Loucy (cell line): Measurements from ENCODE around the gene ANKRD34B.

Experiments
- H2AFZ ChIP-seq: fragments of 200-600 bp; sonication (generic); 2 replicates; pipeline ENCODE4 v1.6.0; 2016; ENCODE audit warnings: antibody characterized with exemption, mild to moderate bottlenecking, low read length, moderate library complexity
- H3F3A ChIP-seq: fragments of 200-600 bp; 2 replicates; pipeline ENCODE4 v1.6.0; 2016; ENCODE audit warnings: antibody characterized with exemption, low read depth, mild to moderate bottlenecking
- H3K27me3 ChIP-seq: fragments of 200-600 bp; sonication (generic); 2 replicates; pipeline ENCODE4 v1.6.1; 2014; ENCODE audit warnings: low read length, mild to moderate bottlenecking; ENCODE audit not compliant: insufficient read depth, poor library complexity, severe bottlenecking
- H3K36me3 ChIP-seq: fragments of 200-600 bp; sonication (generic); 2 replicates; pipeline ENCODE4 v1.6.1; 2016; ENCODE audit warnings: low read length; ENCODE audit not compliant: insufficient read depth
- H3K4me1 ChIP-seq: fragments of 200-600 bp; sonication (generic); 2 replicates; pipeline ENCODE4 v1.5.1; 2014; ENCODE audit warnings: low read length, mild to moderate bottlenecking; ENCODE audit not compliant: insufficient read depth, poor library complexity, severe bottlenecking
- H3K4me2 ChIP-seq: fragments of 200-600 bp; sonication (generic); 2 replicates; pipeline ENCODE4 v1.6.0; 2014; ENCODE audit warnings: antibody characterized with exemption, low read length, low read depth, mild to moderate bottlenecking; ENCODE audit not compliant: poor library complexity, severe bottlenecking
- H3K4me3 ChIP-seq: fragments of 200-600 bp; sonication (generic); 2 replicates; pipeline ENCODE4 v1.5.1; 2014; ENCODE audit warnings: low read length, mild to moderate bottlenecking, mixed read lengths; ENCODE audit not compliant: poor library complexity, severe bottlenecking
- H3K79me2 ChIP-seq: fragments of 200-600 bp; sonication (generic); 2 replicates; pipeline ENCODE4 v1.6.1; 2014; ENCODE audit warnings: low read length; ENCODE audit not compliant: insufficient read depth
- H3K9ac ChIP-seq: fragments of 200-600 bp; sonication (generic); 2 replicates; pipeline ENCODE4 v1.6.0; 2014; ENCODE audit warnings: mild to moderate bottlenecking, low read depth, low read length, moderate library complexity; ENCODE audit not compliant: poor library complexity, severe bottlenecking
- H3K9me2 ChIP-seq: fragments of 200-600 bp; sonication (generic); replicated peaks from 2 replicates; pipeline ENCODE4 v1.6.1; 2016; ENCODE audit warnings: low read depth, low read length, mixed read lengths
- H3K9me3 ChIP-seq: fragments of 200-600 bp; sonication (generic); 2 replicates; pipeline ENCODE4 v1.6.1; 2014; ENCODE audit warnings: mild to moderate bottlenecking, antibody characterized with exemption, low read length, low read depth; ENCODE audit not compliant: insufficient read depth
- H4K20me1 ChIP-seq: fragments of 200-600 bp; sonication (generic); 2 replicates; pipeline ENCODE4 v1.6.0; 2014; ENCODE audit warnings: antibody characterized with exemption, low read length, mild to moderate bottlenecking; ENCODE audit not compliant: insufficient read depth, poor library complexity, severe bottlenecking
- EZH2phosphoT487 ChIP-seq: fragments of 200-600 bp; IDR thresholded peaks from 2 replicates; pipeline ENCODE4 v1.6.1; 2018; ENCODE audit warnings: antibody characterized with exemption, mild to moderate bottlenecking, moderate library complexity, borderline replicate concordance
- TF ChIP-seq, protein P1 (sequence below): fragments of 200-600 bp; sonication (generic); conservative IDR thresholded peaks from 2 replicates; pipeline ENCODE4 v1.5.1; 2014; ENCODE audit warnings: mild to moderate bottlenecking, antibody characterized with exemption, low read length

Gene ANKRD34B

DNA sequence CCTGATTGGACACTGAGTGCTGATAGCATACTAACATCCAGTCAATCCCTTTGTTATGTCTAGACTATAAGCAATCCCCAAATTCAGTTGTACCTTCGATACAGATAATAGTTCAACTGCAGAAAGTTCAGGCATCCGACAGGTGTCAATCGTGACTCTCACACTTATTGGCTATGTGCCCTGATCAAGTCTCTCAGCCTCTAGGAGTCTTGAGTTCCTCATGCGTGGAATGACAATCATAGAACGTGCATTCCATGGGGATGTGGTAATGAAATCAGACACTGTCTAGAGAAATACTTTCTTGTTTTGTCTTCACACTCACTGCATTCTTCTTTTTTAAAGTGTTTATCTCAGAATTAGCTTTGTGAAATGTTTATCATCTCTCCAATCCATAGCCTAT is 4.8 kb downstream of the ANKRD34B start:
- no peak overlapping the region for H3K9ac ChIP-seq
- no peaks in the 10 kb centered on the region for H4K20me1 ChIP-seq

DNA sequence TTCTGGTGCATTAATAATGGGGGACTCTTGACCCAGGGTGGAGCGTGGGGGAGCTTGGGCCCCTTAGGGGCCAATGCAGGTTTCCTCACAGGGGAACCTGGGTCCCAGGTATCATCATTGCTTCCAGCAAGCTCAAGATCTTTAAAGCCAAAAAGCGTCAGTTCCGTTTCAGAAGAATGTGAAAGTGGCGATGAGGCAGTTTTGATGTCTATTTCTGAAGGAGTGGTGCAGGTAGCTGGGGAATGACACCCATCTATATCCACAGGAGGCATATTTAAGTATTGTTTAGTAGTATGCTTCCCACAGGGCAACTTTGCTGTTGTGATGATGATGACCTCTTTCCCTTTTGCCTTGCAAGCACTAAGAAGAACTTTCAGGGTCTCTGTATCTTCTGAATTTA is 10.8 kb downstream of the ANKRD34B start:
- Histone ChIP-seq H3K9ac (no peak overlapping the region), H3K79me2 (no peaks in the 10 kb centered on the region), H3F3A (no peaks in the 10 kb centered on the region), H3K4me3 (no peak overlapping the region), H3K27me3 (no peaks in the 10 kb centered on the region), H3K4me2 (no peak overlapping the region), H3K4me1 (no peaks in the 10 kb centered on the region), H3K36me3 (no peaks in the 10 kb centered on the region), H3K9me2 (no peaks in the 10 kb centered on the region), H2AFZ (no peak overlapping the region), H4K20me1 (no peaks in the 10 kb centered on the region), H3K9me3 (no peaks in the 10 kb centered on the region)
- TF ChIP-seq, protein P1, sequence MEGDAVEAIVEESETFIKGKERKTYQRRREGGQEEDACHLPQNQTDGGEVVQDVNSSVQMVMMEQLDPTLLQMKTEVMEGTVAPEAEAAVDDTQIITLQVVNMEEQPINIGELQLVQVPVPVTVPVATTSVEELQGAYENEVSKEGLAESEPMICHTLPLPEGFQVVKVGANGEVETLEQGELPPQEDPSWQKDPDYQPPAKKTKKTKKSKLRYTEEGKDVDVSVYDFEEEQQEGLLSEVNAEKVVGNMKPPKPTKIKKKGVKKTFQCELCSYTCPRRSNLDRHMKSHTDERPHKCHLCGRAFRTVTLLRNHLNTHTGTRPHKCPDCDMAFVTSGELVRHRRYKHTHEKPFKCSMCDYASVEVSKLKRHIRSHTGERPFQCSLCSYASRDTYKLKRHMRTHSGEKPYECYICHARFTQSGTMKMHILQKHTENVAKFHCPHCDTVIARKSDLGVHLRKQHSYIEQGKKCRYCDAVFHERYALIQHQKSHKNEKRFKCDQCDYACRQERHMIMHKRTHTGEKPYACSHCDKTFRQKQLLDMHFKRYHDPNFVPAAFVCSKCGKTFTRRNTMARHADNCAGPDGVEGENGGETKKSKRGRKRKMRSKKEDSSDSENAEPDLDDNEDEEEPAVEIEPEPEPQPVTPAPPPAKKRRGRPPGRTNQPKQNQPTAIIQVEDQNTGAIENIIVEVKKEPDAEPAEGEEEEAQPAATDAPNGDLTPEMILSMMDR = no peak
- TF ChIP-seq EZH2phosphoT487 = no peak

More for the DNA sequence above, 4.8 kb downstream of the ANKRD34B start:
- no peak overlapping the region for H3K4me3 ChIP-seq
- no peaks in the 10 kb centered on the region for H3K79me2 ChIP-seq
- no peaks in the 10 kb centered on the region for H3K9me2 ChIP-seq
- H3K36me3 ChIP-seq = no peaks in the 10 kb centered on the region
- no peak overlapping the region for H2AFZ ChIP-seq
- H3K27me3 ChIP-seq = no peaks in the 10 kb centered on the region
- no peaks in the 10 kb centered on the region for H3K9me3 ChIP-seq
- TF ChIP-seq, protein P1 = no peak
- TF ChIP-seq EZH2phosphoT487 = no peak
- no peaks in the 10 kb centered on the region for H3F3A ChIP-seq
- no peak overlapping the region for H3K4me2 ChIP-seq
- no peaks in the 10 kb centered on the region for H3K4me1 ChIP-seq

DNA sequence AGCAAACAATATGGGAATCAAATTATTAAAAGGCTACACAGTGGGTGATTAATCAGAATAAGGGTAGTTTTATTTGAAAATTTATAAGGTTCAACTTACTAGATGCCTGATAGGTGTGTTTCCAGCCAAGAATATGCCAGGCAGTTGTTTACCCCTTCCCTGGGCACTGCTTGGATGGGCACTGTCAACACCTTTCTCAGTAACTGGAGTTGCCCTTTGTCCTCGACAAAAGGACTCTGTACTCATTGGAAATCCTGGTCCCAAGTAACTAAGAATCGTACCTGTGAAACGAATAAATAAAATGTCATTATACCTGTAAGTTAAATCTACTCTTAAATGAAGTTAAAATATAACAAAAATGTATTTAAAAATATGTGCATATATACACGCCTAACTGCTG is 15.0 kb downstream of the ANKRD34B start:
- H3K36me3 ChIP-seq = no peaks in the 10 kb centered on the region
- TF ChIP-seq EZH2phosphoT487 = no peak
- TF ChIP-seq, protein P1 = no peak
- no peaks in the 10 kb centered on the region for H3K9me3 ChIP-seq
- no peak overlapping the region for H2AFZ ChIP-seq
- H3K27me3 ChIP-seq = no peaks in the 10 kb centered on the region
- H3K79me2 ChIP-seq = no peaks in the 10 kb centered on the region
- no peak overlapping the region for H3K4me2 ChIP-seq
- no peaks in the 10 kb centered on the region for H3K4me1 ChIP-seq
- H3F3A ChIP-seq = no peaks in the 10 kb centered on the region
- H3K9me2 ChIP-seq = no peaks in the 10 kb centered on the region
- no peaks in the 10 kb centered on the region for H4K20me1 ChIP-seq
- no peak overlapping the region for H3K9ac ChIP-seq
- H3K4me3 ChIP-seq = no peak overlapping the region
